ENCODE data around the gene KRTAP10-9.
"Not testable (repeated sequence)": the region's sequence is repeated elsewhere in the genome, so short reads cannot be mapped to it uniquely, and the experiment has no call there.

The KRTAP10-9 gene

DNA sequence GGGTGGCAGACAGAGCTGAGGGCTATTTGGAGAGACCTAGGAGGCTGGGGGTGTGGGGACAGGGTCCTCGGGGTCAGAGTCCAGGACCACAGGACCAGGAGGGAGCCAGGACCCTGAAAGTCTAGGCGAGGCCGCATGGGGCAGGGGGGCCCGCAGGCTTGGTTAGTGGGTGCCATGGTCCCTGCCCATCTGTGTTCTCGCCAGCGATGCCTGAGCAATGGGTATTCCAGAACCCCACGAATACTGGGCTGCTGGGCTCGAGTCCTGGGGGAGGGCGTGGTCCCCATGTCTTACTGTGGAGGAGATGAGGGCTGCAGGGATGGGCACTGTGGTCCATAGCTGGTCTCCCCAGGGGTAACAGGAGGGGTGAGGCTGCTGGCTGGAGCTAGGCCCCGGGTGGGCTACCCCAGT is 36.6 kb upstream of the KRTAP10-9 start:
- TF ChIP-seq CTCF (conservative IDR thresholded peaks at IDR 0.05; ENCODE audit: control insufficient read depth, insufficient read depth, low read depth, low read length), result no peak
- no peak overlapping the region for H3K4me3 ChIP-seq (ENCODE audit: control insufficient read depth, low read depth, low read length)
- no peak for DNase-seq (ENCODE audit: low read depth)

GRCh38 chr21:44590897-44591800 is 35.7 kb upstream of the KRTAP10-9 start:
- H3K4me3 ChIP-seq (ENCODE audit: control insufficient read depth, low read depth, low read length); DNase-seq (ENCODE audit: low read depth): not testable (repeated sequence)

- not testable (repeated sequence) for DNase-seq (ENCODE audit: low read depth); H3K4me3 ChIP-seq (ENCODE audit: control insufficient read depth, low read depth, low read length)
Observed at GRCh38 chr21:44591801-44592130, 35.1 kb upstream of the KRTAP10-9 start.

- no peak for TF ChIP-seq CTCF (conservative IDR thresholded peaks at IDR 0.05; ENCODE audit: control insufficient read depth, insufficient read depth, low read depth, low read length)
- DNase-seq (ENCODE audit: low read depth), result no peak
- no peak within 1 kb of the TSS for H3K4me3 ChIP-seq (ENCODE audit: control insufficient read depth, low read depth, low read length)
Observed at GRCh38 chr21:44592446-44593311, 34.2 kb upstream of the KRTAP10-9 start, which contains the start of gene KRTAP10-6. KRTAP10-6 (minus strand) TSS chr21:44592505; CDS start chr21:44592484, 21 bp downstream.

DNA sequence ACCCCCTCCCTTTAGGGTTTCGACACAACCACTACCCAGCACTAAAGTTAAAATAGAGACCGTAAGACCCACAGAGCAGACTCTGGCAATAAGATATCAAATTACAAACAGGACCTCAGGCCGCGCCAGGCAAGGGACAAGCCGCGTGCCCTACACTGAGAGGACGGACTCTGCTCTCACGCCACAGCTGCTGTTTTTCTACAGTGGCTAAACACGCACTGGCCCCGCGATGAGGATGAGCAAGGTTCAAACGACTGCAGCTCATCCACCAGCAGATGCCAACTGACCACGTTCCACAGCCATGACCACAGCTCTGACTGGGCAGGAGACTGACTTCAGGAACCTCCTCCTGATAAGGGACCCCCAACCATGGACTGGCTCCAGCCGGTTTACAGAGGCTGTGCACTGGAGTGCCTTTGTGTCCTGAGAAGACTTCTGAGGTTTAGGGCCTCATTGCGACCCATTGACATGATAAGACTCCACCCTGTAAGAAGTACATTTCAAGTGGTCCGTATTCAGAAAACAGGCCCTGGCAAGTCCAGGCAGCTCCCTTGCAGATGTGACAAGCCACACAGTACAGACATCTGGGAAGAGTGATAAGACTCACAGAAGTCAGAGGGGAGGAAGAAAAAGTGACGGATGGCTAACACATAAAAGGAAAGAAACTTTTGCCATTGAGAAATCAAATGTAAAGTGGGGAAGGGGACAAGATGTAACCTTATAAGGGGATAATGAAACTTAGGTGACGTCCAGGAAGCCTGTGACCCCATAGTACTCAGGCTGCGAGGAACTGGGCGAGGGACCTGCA is 33.1 kb upstream of the KRTAP10-9 start:
- DNase-seq (ENCODE audit: low read depth), result no peak
- H3K4me3 ChIP-seq (ENCODE audit: control insufficient read depth, low read depth, low read length), result no peak overlapping the region
- no peak for TF ChIP-seq CTCF (conservative IDR thresholded peaks at IDR 0.05; ENCODE audit: control insufficient read depth, insufficient read depth, low read depth, low read length)

DNA sequence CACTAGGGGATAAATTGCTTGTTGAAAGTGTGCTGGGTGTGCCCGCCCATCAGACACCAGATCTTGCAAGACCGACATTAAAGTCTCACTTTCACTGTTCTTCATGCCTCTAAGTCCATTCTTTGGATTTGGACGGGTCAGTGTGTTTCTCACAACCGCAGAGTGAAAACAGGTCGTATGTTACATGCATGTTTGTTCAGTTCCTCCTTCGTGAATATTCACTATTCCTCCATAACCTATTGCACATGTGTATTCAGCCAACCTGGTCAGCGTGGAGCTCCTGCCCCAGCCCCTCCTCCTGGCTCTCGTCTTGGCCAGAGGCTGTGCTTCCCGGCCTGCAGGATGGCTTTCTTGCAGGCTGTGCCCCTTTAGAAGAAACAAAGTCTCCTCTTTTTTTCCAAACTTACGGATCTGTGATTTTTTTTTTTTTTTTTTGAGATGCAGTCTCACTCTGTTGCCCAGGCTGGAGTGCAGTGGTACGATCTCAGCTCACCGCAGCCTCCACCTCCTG is 32.4 kb upstream of the KRTAP10-9 start:
- DNase-seq (ENCODE audit: low read depth), result no peak
- TF ChIP-seq CTCF (conservative IDR thresholded peaks at IDR 0.05; ENCODE audit: control insufficient read depth, insufficient read depth, low read depth, low read length), result no peak
- no peak overlapping the region for H3K4me3 ChIP-seq (ENCODE audit: control insufficient read depth, low read depth, low read length)

DNA sequence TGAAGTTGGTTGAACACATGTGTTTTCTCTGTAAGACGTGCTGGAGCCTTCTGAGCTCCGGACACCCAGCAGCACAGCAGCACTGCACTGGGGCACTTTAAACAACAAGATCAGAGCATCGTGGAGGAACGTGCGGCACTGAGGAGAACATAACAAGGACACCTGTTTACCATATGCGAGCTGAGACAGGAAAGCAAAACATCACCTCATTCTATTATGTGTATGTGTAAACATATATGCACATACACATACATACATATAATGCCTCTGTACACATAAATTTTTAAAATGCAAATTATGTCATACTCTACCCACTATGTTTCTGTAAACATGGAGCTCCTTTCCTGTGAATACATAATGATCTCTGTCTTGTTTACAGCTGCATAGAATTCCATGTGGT is 31.4 kb upstream of the KRTAP10-9 start:
- no peak overlapping the region for H3K4me3 ChIP-seq (ENCODE audit: control insufficient read depth, low read depth, low read length)
- no peak for TF ChIP-seq CTCF (conservative IDR thresholded peaks at IDR 0.05; ENCODE audit: control insufficient read depth, insufficient read depth, low read depth, low read length)
- no peak for DNase-seq (ENCODE audit: low read depth)

All from fibroblast of mammary gland (primary cell).